Smooth muscle cell (in vitro differentiated cells): ENCODE data around the gene MAD1L1. TPM values are rescaled to one million over a fixed set of nuclear protein-coding genes. Genes with fewer than 3 reads are reported as not detected.

Experiments used
- DNase-seq: peaks from one replicate; lab custom pipeline; 2025; ENCODE audit not compliant: unreplicated experiment; lab: John Stamatoyannopoulos, UW
- H2AFZ ChIP-seq: fragments of 200-600 bp; sonication (generic); 2 replicates; pipeline ENCODE4 v1.6.0; 2016; ENCODE audit warnings: antibody characterized with exemption, low read depth, mild to moderate bottlenecking
- H3F3A ChIP-seq: fragments of 200-600 bp; sonication (generic); 2 replicates; pipeline ENCODE4 v1.6.0; 2017; ENCODE audit warnings: antibody characterized with exemption, low read depth
- H3K27ac ChIP-seq: fragments of 200-600 bp; sonication (generic); 2 replicates; pipeline ENCODE4 v1.5.1; 2016; ENCODE audit warnings: low read depth, mild to moderate bottlenecking
- H3K27me3 ChIP-seq: fragments of 200-600 bp; sonication (generic); 2 replicates; pipeline ENCODE4 v1.6.1; 2016; ENCODE audit warnings: low read depth, mild to moderate bottlenecking
- H3K36me3 ChIP-seq: fragments of 200-600 bp; sonication (generic); 2 replicates; pipeline ENCODE4 v1.5.1; 2016; ENCODE audit warnings: low read depth
- H3K4me1 ChIP-seq: fragments of 200-600 bp; sonication (generic); 2 replicates; pipeline ENCODE4 v1.5.1; 2016; ENCODE audit warnings: low read depth
- H3K4me2 ChIP-seq: fragments of 200-600 bp; sonication (generic); 2 replicates; pipeline ENCODE4 v1.6.0; 2016; ENCODE audit warnings: mild to moderate bottlenecking
- H3K4me3 ChIP-seq: fragments of 200-600 bp; sonication (generic); 2 replicates; pipeline ENCODE4 v1.5.1; 2016; ENCODE audit warnings: mild to moderate bottlenecking
- H3K79me2 ChIP-seq: fragments of 200-600 bp; sonication (generic); 2 replicates; pipeline ENCODE4 v1.6.0; 2016; ENCODE audit warnings: low read depth, mild to moderate bottlenecking
- H3K9ac ChIP-seq: fragments of 200-600 bp; sonication (generic); 2 replicates; pipeline ENCODE4 v1.6.0; 2016; ENCODE audit warnings: low read depth
- H3K9me3 ChIP-seq: fragments of 200-600 bp; sonication (generic); replicated peaks from 2 replicates; pipeline ENCODE4 v1.5.1; 2016; ENCODE audit warnings: low read depth
- H4K20me1 ChIP-seq: fragments of 200-600 bp; sonication (generic); 2 replicates; pipeline ENCODE4 v1.6.0; 2016; ENCODE audit warnings: low read depth
- CTCF ChIP-seq: fragments of 200-600 bp; sonication (generic); IDR thresholded peaks from 2 replicates; pipeline ENCODE4 v1.5.1; 2017; ENCODE audit warnings: borderline replicate concordance, mild to moderate bottlenecking, antibody characterized with exemption; ENCODE audit not compliant: insufficient read depth, poor library complexity, severe bottlenecking
- whole genome bisulfite sequencing: methylation state at CpG from one replicate; pipeline ENCODE4 v1.1.7; 2016; ENCODE audit warnings: low lambda C conversion rate; 5-methylcytosine and 5-hydroxymethylcytosine counted together
- polyA plus RNA-seq: library from polyadenylated mRNA; unstranded; fragments of >200 nt; fragmentation: Nextera tagmentation; extraction: Ambion mirVana; gene quantifications from 2 replicates; pipeline ENCODE4 v1.2.1, GENCODE V29; 2016
- total RNA-seq: library from RNA; depleted of rRNA; stranded (reverse); fragments of >200 nt; gene quantifications from 2 replicates; pipeline ENCODE4 v1.2.3, GENCODE V29; 2014

Gene MAD1L1
- total and polyA plus RNA-seq, 2 experiments from 2014 or later, result 33.4 to 60.7 TPM

GRCh38 chr7:2078899-2079298 lies 153.8 kb downstream of the MAD1L1 start:
- no peaks in the 10 kb centered on the region for H3K36me3 ChIP-seq
- no peak overlapping the region for H3K27ac ChIP-seq
- TF ChIP-seq CTCF, result no peak
- no peak for DNase-seq
- H3K4me1 ChIP-seq, result peaks cover 10% of the 10 kb centered on the region
- no peak overlapping the region for H2AFZ ChIP-seq
- H3K9me3 ChIP-seq, result no peaks in the 10 kb centered on the region
- H4K20me1 ChIP-seq, result peaks cover 11% of the 10 kb centered on the region
- no peaks in the 10 kb centered on the region for H3K79me2 ChIP-seq
- H3F3A ChIP-seq, result peaks cover 5% of the 10 kb centered on the region
- no peak overlapping the region for H3K4me3 ChIP-seq
- no peak overlapping the region for H3K9ac ChIP-seq
- no peaks in the 10 kb centered on the region for H3K27me3 ChIP-seq
- WGBS, result 96% methylated on average over 14 of the region's 15 CpGs
- H3K4me2 ChIP-seq, result no peak overlapping the region

DNA sequence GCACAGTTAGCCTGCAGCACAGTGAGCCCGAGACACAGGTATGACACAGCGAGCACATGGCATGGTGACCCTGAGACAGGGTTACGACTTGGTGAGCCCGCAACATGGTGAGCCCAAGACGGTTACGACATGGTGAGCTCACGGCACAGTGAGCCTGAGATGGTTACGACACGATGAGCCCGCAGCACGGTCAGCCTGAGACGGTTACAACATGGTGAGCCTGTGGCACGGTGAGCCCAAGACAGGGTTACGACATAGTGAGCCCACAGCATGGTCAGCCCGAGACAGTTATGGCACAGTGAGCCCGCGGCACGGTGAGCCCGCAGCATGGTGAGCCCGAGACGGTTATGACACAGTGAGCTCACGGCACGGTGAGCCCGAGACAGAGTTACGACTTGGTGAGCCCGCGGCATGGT lies 156.1 kb downstream of the MAD1L1 start:
- peaks cover under 1% of the 10 kb centered on the region for H3F3A ChIP-seq
- H3K9ac ChIP-seq, result no peak overlapping the region
- no peak for DNase-seq
- no peaks in the 10 kb centered on the region for H3K27me3 ChIP-seq
- no peaks in the 10 kb centered on the region for H3K9me3 ChIP-seq
- no peaks in the 10 kb centered on the region for H3K79me2 ChIP-seq
- no peak overlapping the region for H3K27ac ChIP-seq
- no peaks in the 10 kb centered on the region for H3K36me3 ChIP-seq
- H3K4me1 ChIP-seq, result peaks cover 10% of the 10 kb centered on the region
- H2AFZ ChIP-seq, result no peak overlapping the region
- no peak overlapping the region for H3K4me3 ChIP-seq
- peaks cover 6% of the 10 kb centered on the region for H4K20me1 ChIP-seq
- TF ChIP-seq CTCF, result no peak
- H3K4me2 ChIP-seq, result no peak overlapping the region
- WGBS, result 98% methylated on average over 27 of the region's 27 CpGs

DNA sequence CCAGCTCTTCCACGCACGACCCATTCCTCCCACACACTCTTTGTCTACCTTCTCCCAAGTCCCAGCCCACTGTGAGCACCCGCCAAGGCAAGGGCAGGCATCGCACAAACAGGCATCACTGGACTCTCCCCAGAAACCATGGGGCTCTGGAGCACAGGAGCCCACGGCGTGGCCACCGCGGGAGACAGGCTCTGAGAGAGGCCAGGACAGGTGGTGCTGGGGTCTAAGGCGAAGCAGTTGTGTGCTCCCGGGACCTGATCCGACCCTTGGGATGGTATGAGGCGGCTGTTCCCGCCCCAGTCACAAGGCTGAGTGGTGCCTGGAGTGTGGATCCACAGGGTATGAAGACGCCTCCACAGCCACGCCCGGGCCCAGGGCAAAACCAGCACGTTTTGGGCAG lies 156.9 kb downstream of the MAD1L1 start:
- Histone ChIP-seq H3K4me1 (peaks cover 10% of the 10 kb centered on the region), H3K27me3 (no peaks in the 10 kb centered on the region), H3K27ac (no peak overlapping the region), H3K36me3 (no peaks in the 10 kb centered on the region), H3K9me3 (no peaks in the 10 kb centered on the region), H3K9ac (no peak overlapping the region), H2AFZ (no peak overlapping the region), H3K4me2 (no peak overlapping the region), H3K79me2 (no peaks in the 10 kb centered on the region), H3K4me3 (no peak overlapping the region), H4K20me1 (peaks cover 6% of the 10 kb centered on the region), H3F3A (no peaks in the 10 kb centered on the region)
- WGBS, result 95% methylated on average over 17 of the region's 17 CpGs
- TF ChIP-seq CTCF, result no peak
- no peak for DNase-seq

- Histone ChIP-seq H3K4me1 (peaks cover 10% of the 10 kb centered on the region), H3K4me3 (no peak overlapping the region), H2AFZ (no peak overlapping the region), H3F3A (no peaks in the 10 kb centered on the region), H3K9ac (no peak overlapping the region), H4K20me1 (peaks cover 6% of the 10 kb centered on the region), H3K27ac (no peak overlapping the region), H3K79me2 (no peaks in the 10 kb centered on the region), H3K9me3 (no peaks in the 10 kb centered on the region), H3K4me2 (no peak overlapping the region), H3K27me3 (no peaks in the 10 kb centered on the region), H3K36me3 (no peaks in the 10 kb centered on the region)
- no peak for DNase-seq
- TF ChIP-seq CTCF, result no peak
- 98% methylated on average over 15 of the region's 17 CpGs for WGBS
Observed at GRCh38 chr7:2074691-2075090, 158.1 kb downstream of the MAD1L1 start.
